GM12878 (cell line): ENCODE data around the gene LSM14A. TPM values are rescaled to one million over a fixed set of nuclear protein-coding genes. Genes with fewer than 3 reads are reported as not detected.

Experiments
- ATAC-seq: fragments of 200-7000 bp; cut with Tn5 transposase; 3 replicates; pipeline ENCODE4 v1.9.1; 2020; ENCODE audit warnings: mild to moderate bottlenecking, moderate library complexity
- BruUV-seq: library from RNA; stranded (reverse); fragments of 400-500 nt; replicated peaks from 2 replicates; lab custom pipeline; 2021; lab: Mats Ljungman, UMichigan
- CTCF ChIA-PET: fragments of 300-600 bp; sonication (Branson Sonifier 250); formaldehyde crosslinking; extraction: SDS; loops from one replicate; lab custom pipeline; 2021; ENCODE audit warnings: inconsistent platforms; lab: Yijun Ruan, JAX
- POLR2A ChIA-PET: fragments of 350-600 bp; formaldehyde crosslinking; extraction: SDS; loops from one replicate; lab custom pipeline; 2021; ENCODE audit warnings: inconsistent platforms; lab: Charles Lee
- RAD21 ChIA-PET: fragments of 300-600 bp; sonication (Branson Sonifier 250); formaldehyde crosslinking; loops from one replicate; lab custom pipeline; 2023; ENCODE audit warnings: antibody characterized with exemption; ENCODE audit not compliant: unreplicated experiment; lab: Charles Lee
- SMC1A ChIA-PET: fragments of 300-600 bp; sonication (Branson Sonifier 250); formaldehyde crosslinking; loops from one replicate; lab custom pipeline; 2023; ENCODE audit not compliant: unreplicated experiment, uncharacterized antibody; lab: Charles Lee
- DNase-seq: peaks from one replicate; pipeline ENCODE4 v3.0.0-alpha.2; 2011; ENCODE audit warnings: low read depth, low spot score
- FAIRE-seq: peaks from 3 replicates; lab custom pipeline; 2011; peaks lifted over from hg19 to GRCh38; lab: Jason Lieb, UNC
- H2AFZ ChIP-seq: 2 replicates; pipeline ENCODE4 v1.6.0; 2011; ENCODE audit warnings: low read depth, low read length, control low read depth; ENCODE audit not compliant: control insufficient read depth
- H3K27ac ChIP-seq: 2 replicates; pipeline ENCODE4 v1.5.1; 2011; ENCODE audit warnings: control low read depth; ENCODE audit not compliant: control insufficient read depth, insufficient read depth
- H3K27me3 ChIP-seq, 2 experiments: replicated peaks in 1 of 2; 2 replicates each; pipeline versions ENCODE4 v1.6.0 to v1.6.1; 2011; ENCODE audit warnings: low read length in 1 of 2; ENCODE audit not compliant: control insufficient read depth in 2 of 2, insufficient read depth in 2 of 2
- H3K36me3 ChIP-seq, 2 experiments: 2 replicates each; pipeline ENCODE4 v1.5.1; 2011; ENCODE audit warnings: low read length in 1 of 2; ENCODE audit not compliant: control insufficient read depth in 2 of 2, insufficient read depth in 2 of 2
- H3K4me1 ChIP-seq: 2 replicates; pipeline ENCODE4 v1.6.1; 2011; ENCODE audit warnings: mild to moderate bottlenecking, low read length, moderate library complexity, mixed read lengths; ENCODE audit not compliant: control insufficient read depth, insufficient read depth
- H3K4me2 ChIP-seq: 2 replicates; pipeline ENCODE4 v1.6.0; 2011; ENCODE audit warnings: control low read depth; ENCODE audit not compliant: control insufficient read depth, insufficient read depth
- H3K4me3 ChIP-seq: fragments of 200-600 bp; sonication (generic); 2 replicates; pipeline ENCODE4 v1.5.1; 2016
- H3K79me2 ChIP-seq: 2 replicates; pipeline ENCODE4 v1.6.0; 2011; ENCODE audit warnings: low read length; ENCODE audit not compliant: control insufficient read depth, insufficient read depth
- H3K9ac ChIP-seq: 2 replicates; pipeline ENCODE4 v1.8.0; 2011; ENCODE audit warnings: low read length, control low read depth, mixed read lengths; ENCODE audit not compliant: control insufficient read depth, insufficient read depth
- H3K9me3 ChIP-seq: replicated peaks from 3 replicates; pipeline ENCODE4 v1.5.1; 2011; ENCODE audit warnings: mild to moderate bottlenecking, low read length; ENCODE audit not compliant: control insufficient read depth, insufficient read depth
- H4K20me1 ChIP-seq: 2 replicates; pipeline ENCODE4 v1.6.0; 2011; ENCODE audit not compliant: control insufficient read depth, insufficient read depth
- DPF2 ChIP-seq: fragments of 450-650 bp; IDR thresholded peaks from 2 replicates; pipeline ENCODE4 v1.6.1; 2017; ENCODE audit warnings: mild to moderate bottlenecking
- MEF2B ChIP-seq: fragments of 450-650 bp; IDR thresholded peaks from 2 replicates; pipeline ENCODE4 v1.6.1; 2018; ENCODE audit warnings: mild to moderate bottlenecking, moderate library complexity; ENCODE audit not compliant: partially characterized antibody, poor library complexity, severe bottlenecking
- NKRF ChIP-seq: fragments of 450-650 bp; conservative IDR thresholded peaks from 2 replicates; pipeline ENCODE4 v1.6.1; 2017; ENCODE audit warnings: mild to moderate bottlenecking, moderate library complexity
- PML ChIP-seq: IDR thresholded peaks from 2 replicates; pipeline ENCODE4 v1.6.1; 2012; ENCODE audit warnings: low read length, inconsistent platforms
- POLR2AphosphoS2 ChIP-seq: IDR thresholded peaks from 2 replicates; pipeline ENCODE4 v1.6.1; 2011; ENCODE audit warnings: low read depth, mild to moderate bottlenecking, low read length, improper control_type of control experiment, moderate library complexity
- PRDM15 ChIP-seq: fragments of 450-650 bp; formaldehyde crosslinking; IDR thresholded peaks from 2 replicates; pipeline ENCODE4 v1.4.0; 2020; ENCODE audit warnings: mild to moderate bottlenecking, moderate library complexity
- SMARCA5 ChIP-seq: fragments of 450-650 bp; IDR thresholded peaks from 2 replicates; pipeline ENCODE4 v1.6.1; 2017; ENCODE audit warnings: mild to moderate bottlenecking
- TARDBP ChIP-seq: IDR thresholded peaks from 2 replicates; pipeline ENCODE4 v1.6.1; 2016; ENCODE audit warnings: borderline replicate concordance
- TCF12 ChIP-seq: IDR thresholded peaks from 2 replicates; pipeline ENCODE4 v1.6.1; 2011; ENCODE audit warnings: low read depth, mild to moderate bottlenecking, low read length
- ZBTB11 ChIP-seq: fragments of 450-650 bp; formaldehyde crosslinking; IDR thresholded peaks from 2 replicates; pipeline ENCODE4 v1.5.0; 2022; ENCODE audit warnings: mild to moderate bottlenecking, missing genetic modification characterization
- WGBS: methylation state at CpG from one replicate; pipeline ENCODE4 v1.1.6; 2016; ENCODE audit warnings: low lambda C conversion rate; ENCODE audit not compliant: insufficient replicate concordance, insufficient coverage; ENCODE audit errors: missing lambda C conversion rate; 5-methylcytosine and 5-hydroxymethylcytosine counted together
- in situ Hi-C: fragments of 300-500 bp; cut with MboI; formaldehyde crosslinking; loops from 9 replicates; pipeline ENCODE4 v1.14.3; 2018; ENCODE audit warnings: mixed read lengths
- intact Hi-C: fragments of 100-400 bp; cut with micrococcal nuclease; formaldehyde crosslinking; loops from one replicate; pipeline ENCODE4 v1.14.2; 2022; ENCODE audit not compliant: unreplicated experiment
- polyA plus RNA-seq, 11 experiments: library from polyadenylated mRNA; depleted of rRNA in 4 of 11; unstranded in 6 of 11; stranded (reverse) in 5 of 11; fragments of >200 nt; fragmentation: Nextera tagmentation in 4 of 11; fragmentation: Illumina TruSeq in 1 of 11; extraction: Ambion mirVana in 4 of 11; extraction: Trizol in 1 of 11; gene quantifications; 1 replicate in 1 of 11; 2 replicates in 10 of 11; pipeline versions ENCODE4 v1.2.1 to v1.2.3, GENCODE V29; 2011 to 2016; ENCODE audit warnings: inconsistent platforms in 2 of 11, missing spikeins in 2 of 11, low read depth in 1 of 11
- total RNA-seq, 4 experiments: library from RNA; depleted of rRNA in 3 of 4; stranded (reverse); fragments of >200 nt in 3 of 4; fragmentation: Illumina TruSeq in 1 of 4; extraction: Trizol in 1 of 4; gene quantifications; 2 replicates each; pipeline versions ENCODE4 v1.2.1 to v1.2.3, GENCODE V29; 2013 to 2021

LSM14A gene
- total and polyA plus RNA-seq, 10 of the 15 experiments (the other 5 are each of a cell fraction or from before 2014, with no cell fraction given), result 21.9 to 193 (median 89.4) TPM

GRCh38 chr19:34124828-34125227 is 47.5 kb upstream of the LSM14A start:
- CTCF ChIA-PET, result interaction anchor here (1.4 kb wide), 1 partner anchor 15 kb away, joined by 5 read pairs; no protein-coding TSS in a partner anchor

More at GRCh38 chr19:34124828-34125227, 47.5 kb upstream of the LSM14A start:
- TF ChIP-seq PML, result no peak
- no peak for TF ChIP-seq PRDM15 (CRISPR knock-in tag)
- TF ChIP-seq TARDBP, result no peak
- TF ChIP-seq ZBTB11 (CRISPR knock-in tag), result no peak
- no peak for TF ChIP-seq TCF12
- TF ChIP-seq MEF2B, result no peak
- TF ChIP-seq SMARCA5, result no peak
- TF ChIP-seq NKRF, result no peak
- no peak for TF ChIP-seq POLR2AphosphoS2
- no peak for TF ChIP-seq DPF2
- Histone ChIP-seq H3K27ac (no peak overlapping the region), H3K9me3 (no peaks in the 10 kb centered on the region; the same call in 2 of the 3 replicates), H3K4me1 (no peaks in the 10 kb centered on the region), H3K27me3 (no peaks in the 10 kb centered on the region), H2AFZ (no peak overlapping the region), H3K9ac (no peak overlapping the region), H4K20me1 (no peaks in the 10 kb centered on the region), H3K4me2 (no peak overlapping the region), H3K36me3 (no peaks in the 10 kb centered on the region), H3K4me3 (no peak overlapping the region), H3K79me2 (no peaks in the 10 kb centered on the region)
- ChIA-PET SMC1A (no interaction called here), RAD21 (no interaction called here), POLR2A (no interaction called here)
- no peak for ATAC-seq
- 0% methylated on average over 1 of the region's 1 CpG for WGBS
- no peak for DNase-seq
- no peak for FAIRE-seq
- in situ Hi-C loops (no loop called here), intact Hi-C loops (loop anchor here (10.0 kb wide), 1 partner anchor 100 kb away; no protein-coding TSS in a partner anchor)
- no TSS peak for BruUV-seq
